Measurements from ENCODE around the gene ADAMTS10. TPM values are rescaled to one million over a fixed set of nuclear protein-coding genes. Genes with fewer than 3 reads are reported as not detected.
"Not testable (repeated sequence)": the region's sequence is repeated elsewhere in the genome, so short reads cannot be mapped to it uniquely, and the experiment has no call there.

ADAMTS10 gene
- total and polyA plus RNA-seq, 2 donors, result 19.6 to 41.7 TPM

GRCh38 chr19:8577247-8577646, 33.3 kb downstream of the ADAMTS10 start, which contains the start of gene MYO1F:
Gene MYO1F (minus strand): TSS chr19:8577442. CDS start chr19:8577309, 133 bp downstream.
- no peak for DNase-seq (ENCODE audit: low read depth in 6 of 9, low spot score in 9 of 9)
- H3K9me3 ChIP-seq (ENCODE audit: control insufficient read depth in 2 of 2, insufficient read depth in 1 of 2, low read length in 1 of 2), result peaks cover 0 to 3% of the 10 kb centered on the region in 2 donors
- peaks cover 15 to 29% of the 10 kb centered on the region in 2 donors for H3K27me3 ChIP-seq (ENCODE audit: control insufficient read depth in 2 of 2, insufficient read depth in 1 of 2, low read length in 1 of 2)
- H3K4me3 ChIP-seq (ENCODE audit: low read length in 2 of 2), result peak within 1 kb of the TSS; percentile 24 to 28
- WGBS, result 8% methylated on average over 7 of the region's 7 CpGs
- peak within 1 kb of the TSS in 1 of 2 donors; percentile 18 for H3K27ac ChIP-seq (ENCODE audit: low read depth in 1 of 2, low read length in 1 of 2)
- no peaks in the 10 kb centered on the region for H3K36me3 ChIP-seq (ENCODE audit: control insufficient read depth in 2 of 2, insufficient read depth in 2 of 2, low read length in 1 of 2)
- H3K4me1 ChIP-seq (ENCODE audit: control insufficient read depth in 2 of 2, insufficient read depth in 2 of 2, low read length in 2 of 2), result peaks cover 13 to 43% of the 10 kb centered on the region in 2 donors

DNA sequence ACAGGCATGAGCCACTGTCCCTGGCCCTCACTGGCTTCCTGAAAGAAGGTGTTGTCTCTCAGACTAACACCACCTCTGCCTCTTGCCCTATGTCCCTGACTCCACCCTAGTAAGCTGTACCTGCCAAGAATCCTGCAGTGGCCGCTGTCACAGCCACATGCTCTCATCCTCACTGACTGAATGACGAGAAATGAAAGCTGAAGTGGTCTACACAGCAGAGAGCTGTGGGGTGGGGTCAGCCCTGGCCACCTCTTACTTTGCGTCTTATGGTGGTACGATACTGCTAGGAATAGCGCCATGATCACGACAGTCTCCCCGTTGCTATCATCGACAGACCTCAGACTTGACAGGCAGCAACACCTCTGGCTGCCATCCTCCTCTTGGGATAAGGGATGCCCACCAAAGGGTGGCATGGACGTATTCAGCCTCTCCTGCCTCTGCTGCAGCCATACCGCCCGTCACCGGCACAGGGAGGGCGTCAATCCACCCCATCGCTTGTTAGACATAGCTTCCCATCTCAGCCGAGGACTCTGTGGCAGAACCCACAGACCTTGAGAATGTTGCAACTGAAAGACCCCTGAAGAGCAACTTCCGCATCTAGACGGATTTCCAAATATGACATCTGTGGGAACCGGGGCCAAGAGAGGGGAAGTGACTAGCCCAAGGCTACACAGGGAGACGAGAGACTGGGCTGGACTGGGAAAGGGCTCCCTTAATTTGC, 34.1 kb downstream of the ADAMTS10 start:
- Histone ChIP-seq H3K36me3 (ENCODE audit: control insufficient read depth in 2 of 2, insufficient read depth in 2 of 2, low read length in 1 of 2) (no peaks in the 10 kb centered on the region), H3K4me1 (ENCODE audit: control insufficient read depth in 2 of 2, insufficient read depth in 2 of 2, low read length in 2 of 2) (peaks cover 13 to 47% of the 10 kb centered on the region in 2 donors), H3K27ac (ENCODE audit: low read depth in 1 of 2, low read length in 1 of 2) (peak overlapping the region in 1 of 2 donors; percentile 18), H3K4me3 (ENCODE audit: low read length in 2 of 2) (peak overlapping the region; percentile 24 to 28), H3K27me3 (ENCODE audit: control insufficient read depth in 2 of 2, insufficient read depth in 1 of 2, low read length in 1 of 2) (peaks cover 15 to 29% of the 10 kb centered on the region in 2 donors), H3K9me3 (ENCODE audit: control insufficient read depth in 2 of 2, insufficient read depth in 1 of 2, low read length in 1 of 2) (peaks cover 0 to 3% of the 10 kb centered on the region in 2 donors)
- 24% methylated on average over 19 of the region's 19 CpGs for WGBS
- DNase-seq (ENCODE audit: low read depth in 6 of 9, low spot score in 9 of 9), result peak in 1 of 9 donors; percentile 49

DNA sequence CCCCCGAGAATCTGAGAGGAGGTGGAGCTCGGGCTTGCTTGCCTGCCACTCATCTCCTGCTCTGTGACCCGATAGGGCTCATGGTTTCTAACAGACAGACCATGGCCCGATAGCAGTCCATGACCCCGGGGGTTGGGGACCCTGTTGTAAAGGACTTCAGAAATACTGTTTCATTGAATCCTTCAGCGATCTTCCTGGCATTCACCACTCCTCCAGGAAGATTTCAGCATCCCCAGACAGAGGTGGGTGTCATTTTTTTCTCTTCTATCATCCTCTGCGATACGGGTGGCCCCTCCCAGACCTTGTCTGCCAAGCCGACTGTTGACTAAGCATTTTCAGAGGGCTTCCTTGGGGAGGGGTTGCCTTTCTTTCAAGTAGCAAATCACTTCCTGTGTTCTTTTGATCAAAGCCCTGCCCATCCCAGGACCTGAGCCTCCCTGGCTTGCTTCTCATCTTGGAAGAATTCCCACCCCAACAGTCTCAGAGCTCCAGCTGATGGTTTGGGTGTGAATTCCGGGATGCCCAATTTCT, 35.0 kb downstream of the ADAMTS10 start:
- 52% methylated on average over 10 of the region's 10 CpGs for WGBS
- peaks cover 15 to 29% of the 10 kb centered on the region in 2 donors for H3K27me3 ChIP-seq (ENCODE audit: control insufficient read depth in 2 of 2, insufficient read depth in 1 of 2, low read length in 1 of 2)
- no peak overlapping the region for H3K27ac ChIP-seq (ENCODE audit: low read depth in 1 of 2, low read length in 1 of 2)
- DNase-seq (ENCODE audit: low read depth in 6 of 9, low spot score in 9 of 9), result peak in 4 of 9 donors; percentile 30 to 74 (median 50)
- no peaks in the 10 kb centered on the region for H3K36me3 ChIP-seq (ENCODE audit: control insufficient read depth in 2 of 2, insufficient read depth in 2 of 2, low read length in 1 of 2)
- H3K9me3 ChIP-seq (ENCODE audit: control insufficient read depth in 2 of 2, insufficient read depth in 1 of 2, low read length in 1 of 2), result peaks cover 0 to 3% of the 10 kb centered on the region in 2 donors
- H3K4me1 ChIP-seq (ENCODE audit: control insufficient read depth in 2 of 2, insufficient read depth in 2 of 2, low read length in 2 of 2), result peaks cover 16 to 49% of the 10 kb centered on the region in 2 donors
- no peak overlapping the region for H3K4me3 ChIP-seq (ENCODE audit: low read length in 2 of 2)

DNA sequence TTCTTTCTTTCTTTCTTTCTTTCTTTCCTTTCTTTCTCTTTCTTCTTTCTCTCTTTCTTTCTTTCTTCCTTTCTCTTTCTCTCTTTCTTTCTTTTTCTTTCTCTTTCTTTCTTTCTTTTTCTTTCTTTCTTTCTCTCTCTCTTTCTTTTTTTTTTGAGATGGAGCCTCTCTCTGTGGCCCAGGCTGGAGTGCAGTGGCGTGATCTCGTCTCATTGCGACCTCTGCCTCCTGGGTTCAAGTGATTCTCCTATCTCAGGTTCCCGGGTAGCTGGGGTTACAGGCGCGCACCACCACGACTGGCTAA, 35.9 kb downstream of the ADAMTS10 start:
- not testable (repeated sequence) for H3K9me3 ChIP-seq (ENCODE audit: control insufficient read depth in 2 of 2, insufficient read depth in 1 of 2, low read length in 1 of 2); H3K4me3 ChIP-seq (ENCODE audit: low read length in 2 of 2); H3K36me3 ChIP-seq (ENCODE audit: control insufficient read depth in 2 of 2, insufficient read depth in 2 of 2, low read length in 1 of 2); DNase-seq (ENCODE audit: low read depth in 6 of 9, low spot score in 9 of 9); H3K27ac ChIP-seq (ENCODE audit: low read depth in 1 of 2, low read length in 1 of 2)
- WGBS, result 93% methylated on average over 7 of the region's 7 CpGs
- peaks cover 17 to 53% of the 10 kb centered on the region in 2 donors for H3K4me1 ChIP-seq (ENCODE audit: control insufficient read depth in 2 of 2, insufficient read depth in 2 of 2, low read length in 2 of 2)
- peaks cover 12 to 26% of the 10 kb centered on the region in 2 donors for H3K27me3 ChIP-seq (ENCODE audit: control insufficient read depth in 2 of 2, insufficient read depth in 1 of 2, low read length in 1 of 2)

GRCh38 chr19:8573316-8573715, 37.2 kb downstream of the ADAMTS10 start:
- H3K4me1 ChIP-seq (ENCODE audit: control insufficient read depth in 2 of 2, insufficient read depth in 2 of 2, low read length in 2 of 2), result peaks cover 21 to 57% of the 10 kb centered on the region in 2 donors
- H3K27me3 ChIP-seq (ENCODE audit: control insufficient read depth in 2 of 2, insufficient read depth in 1 of 2, low read length in 1 of 2), result peaks cover 9 to 18% of the 10 kb centered on the region in 2 donors
- no peaks in the 10 kb centered on the region for H3K36me3 ChIP-seq (ENCODE audit: control insufficient read depth in 2 of 2, insufficient read depth in 2 of 2, low read length in 1 of 2)
- no peak overlapping the region for H3K4me3 ChIP-seq (ENCODE audit: low read length in 2 of 2)
- WGBS, result 95% methylated on average over 7 of the region's 7 CpGs
- no peak overlapping the region for H3K27ac ChIP-seq (ENCODE audit: low read depth in 1 of 2, low read length in 1 of 2)
- peaks cover 0 to 3% of the 10 kb centered on the region in 2 donors for H3K9me3 ChIP-seq (ENCODE audit: control insufficient read depth in 2 of 2, insufficient read depth in 1 of 2, low read length in 1 of 2)
- no peak for DNase-seq (ENCODE audit: low read depth in 6 of 9, low spot score in 9 of 9)

GRCh38 chr19:8571006-8571411, 39.5 kb downstream of the ADAMTS10 start:
- no peak overlapping the region for H3K4me3 ChIP-seq (ENCODE audit: low read length in 2 of 2)
- no peaks in the 10 kb centered on the region for H3K36me3 ChIP-seq (ENCODE audit: control insufficient read depth in 2 of 2, insufficient read depth in 2 of 2, low read length in 1 of 2)
- peaks cover 0 to 3% of the 10 kb centered on the region in 2 donors for H3K9me3 ChIP-seq (ENCODE audit: control insufficient read depth in 2 of 2, insufficient read depth in 1 of 2, low read length in 1 of 2)
- H3K27me3 ChIP-seq (ENCODE audit: control insufficient read depth in 2 of 2, insufficient read depth in 1 of 2, low read length in 1 of 2), result peaks cover 0 to under 1% of the 10 kb centered on the region in 2 donors
- peaks cover 14 to 41% of the 10 kb centered on the region in 2 donors for H3K4me1 ChIP-seq (ENCODE audit: control insufficient read depth in 2 of 2, insufficient read depth in 2 of 2, low read length in 2 of 2)
- peak in 5 of 9 donors; percentile 40 to 81 (median 50) for DNase-seq (ENCODE audit: low read depth in 6 of 9, low spot score in 9 of 9)
- H3K27ac ChIP-seq (ENCODE audit: low read depth in 1 of 2, low read length in 1 of 2), result peak overlapping the region; percentile 82
- WGBS, result 3% methylated on average over 5 of the region's 5 CpGs

DNA sequence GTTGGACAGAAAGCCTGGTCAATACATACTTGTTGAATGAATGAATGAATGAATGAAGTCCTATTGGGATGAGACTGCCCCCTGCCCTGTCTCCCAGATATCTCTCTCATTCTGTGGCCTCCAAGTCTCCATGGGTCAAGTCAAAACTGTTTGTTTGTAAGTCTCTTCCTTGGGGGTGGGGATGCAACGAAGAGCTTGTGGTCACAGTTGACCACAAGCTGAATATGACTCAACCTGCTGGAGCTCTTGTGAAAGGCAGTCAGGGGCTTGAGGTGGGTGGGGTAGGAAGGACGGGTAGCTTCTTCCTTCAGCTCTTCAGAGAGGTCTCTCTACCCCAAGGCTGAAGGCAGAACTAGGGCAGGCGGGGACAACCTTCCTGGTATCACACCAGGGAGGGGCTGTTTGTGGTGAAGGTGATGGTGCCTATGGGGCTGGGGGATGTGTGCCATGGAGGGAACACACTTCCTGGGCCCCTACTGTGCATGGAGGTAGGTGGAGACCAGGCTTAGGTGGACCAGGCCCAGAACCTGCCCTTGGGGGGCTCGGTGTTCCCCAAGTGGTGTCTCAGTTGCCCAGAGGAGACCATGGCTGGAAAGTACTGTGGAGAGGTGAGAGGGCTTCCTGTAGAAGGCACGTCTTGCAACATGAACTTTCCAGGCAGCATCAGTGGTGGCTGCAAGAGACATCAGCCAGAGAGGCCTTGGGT, 41.3 kb downstream of the ADAMTS10 start:
- Histone ChIP-seq H3K27me3 (ENCODE audit: control insufficient read depth in 2 of 2, insufficient read depth in 1 of 2, low read length in 1 of 2) (no peaks in the 10 kb centered on the region), H3K36me3 (ENCODE audit: control insufficient read depth in 2 of 2, insufficient read depth in 2 of 2, low read length in 1 of 2) (no peaks in the 10 kb centered on the region), H3K27ac (ENCODE audit: low read depth in 1 of 2, low read length in 1 of 2) (peak overlapping the region; percentile 53 to 74), H3K9me3 (ENCODE audit: control insufficient read depth in 2 of 2, insufficient read depth in 1 of 2, low read length in 1 of 2) (no peaks in the 10 kb centered on the region), H3K4me3 (ENCODE audit: low read length in 2 of 2) (no peak overlapping the region), H3K4me1 (ENCODE audit: control insufficient read depth in 2 of 2, insufficient read depth in 2 of 2, low read length in 2 of 2) (peaks cover 10 to 35% of the 10 kb centered on the region in 2 donors)
- DNase-seq (ENCODE audit: low read depth in 6 of 9, low spot score in 9 of 9), result peak in 3 of 9 donors; percentile 34 to 65 (median 48)
- WGBS, result 30% methylated on average over 5 of the region's 5 CpGs

DNA sequence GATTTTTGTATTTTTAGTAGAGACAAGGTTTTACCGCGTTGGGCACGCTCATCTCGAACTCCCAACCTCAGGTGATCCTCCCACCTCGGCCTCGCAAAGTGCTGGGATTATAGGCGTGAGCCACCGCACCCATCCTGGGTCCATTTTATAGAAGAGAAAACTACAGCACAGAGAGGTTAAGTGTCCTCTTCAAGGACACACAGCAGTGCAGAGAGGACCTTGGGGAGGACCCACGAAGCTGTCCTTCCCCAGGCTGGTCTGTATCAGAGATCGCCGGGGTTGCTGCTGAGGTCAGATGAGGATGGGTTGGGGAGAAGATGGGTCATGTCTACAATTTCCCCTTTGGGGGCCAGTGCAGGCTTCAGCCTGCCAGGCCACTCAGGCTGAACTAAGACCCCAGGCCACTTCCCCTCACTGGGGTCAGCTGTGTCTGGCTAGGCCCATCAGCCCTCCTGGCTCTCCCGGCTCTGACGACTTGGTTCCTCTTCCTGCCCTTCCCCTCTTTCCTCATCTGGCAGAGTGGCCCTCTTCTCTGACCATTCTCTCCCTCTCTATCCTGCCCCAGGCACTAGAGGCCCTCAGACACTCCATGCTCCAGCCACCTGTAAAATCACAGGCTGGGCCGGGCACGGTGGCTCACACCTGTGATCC, 42.9 kb downstream of the ADAMTS10 start:
- no peaks in the 10 kb centered on the region for H3K9me3 ChIP-seq (ENCODE audit: control insufficient read depth in 2 of 2, insufficient read depth in 1 of 2, low read length in 1 of 2)
- 95% methylated on average over 15 of the region's 15 CpGs for WGBS
- peaks cover 10 to 35% of the 10 kb centered on the region in 2 donors for H3K4me1 ChIP-seq (ENCODE audit: control insufficient read depth in 2 of 2, insufficient read depth in 2 of 2, low read length in 2 of 2)
- H3K27ac ChIP-seq (ENCODE audit: low read depth in 1 of 2, low read length in 1 of 2), result no peak overlapping the region
- H3K27me3 ChIP-seq (ENCODE audit: control insufficient read depth in 2 of 2, insufficient read depth in 1 of 2, low read length in 1 of 2), result no peaks in the 10 kb centered on the region
- H3K4me3 ChIP-seq (ENCODE audit: low read length in 2 of 2), result no peak overlapping the region
- H3K36me3 ChIP-seq (ENCODE audit: control insufficient read depth in 2 of 2, insufficient read depth in 2 of 2, low read length in 1 of 2), result no peaks in the 10 kb centered on the region
- DNase-seq (ENCODE audit: low read depth in 6 of 9, low spot score in 9 of 9), result no peak

Data from thymus (tissue), 11 donors.